K562 (cell line): Measurements from ENCODE around the gene PGA3. TPM values are rescaled to one million over a fixed set of nuclear protein-coding genes. Genes with fewer than 3 reads are reported as not detected.

ENCODE experiments used
- BACH1 ChIP-seq: fragments of 200-800 bp; sonication (Bioruptor generic); IDR thresholded peaks from 2 replicates; pipeline ENCODE4 v1.6.1; 2016; ENCODE audit warnings: missing genetic modification characterization, missing compliant biosample characterization
- BCOR ChIP-seq: fragments of 450-650 bp; IDR thresholded peaks from 2 replicates; pipeline ENCODE4 v1.6.1; 2016
- BRF2 ChIP-seq: IDR thresholded peaks from 3 replicates; pipeline ENCODE4 v1.6.1; 2011; ENCODE audit warnings: borderline replicate concordance, mild to moderate bottlenecking; ENCODE audit not compliant: insufficient read length, insufficient read depth
- CCNT2 ChIP-seq: IDR thresholded peaks from 2 replicates; pipeline ENCODE4 v1.6.1; 2011; ENCODE audit warnings: borderline replicate concordance, low read depth, mild to moderate bottlenecking, moderate library complexity, mixed read lengths, low read length; ENCODE audit not compliant: insufficient read length; ENCODE audit errors: extremely low read depth
- CGGBP1 ChIP-seq: fragments of 250-450 bp; sonication (Bioruptor Pico); IDR thresholded peaks from 2 replicates; pipeline ENCODE4 v1.9.0; 2021; ENCODE audit warnings: mild to moderate bottlenecking
- FOXA3 ChIP-seq, 2 experiments: fragments of 450-650 bp in 1 of 2; sonication (generic) in 1 of 2; formaldehyde crosslinking; IDR thresholded peaks in 1 of 2; conservative IDR thresholded peaks in 1 of 2; 2 replicates each; pipeline versions ENCODE4 v1.4.0 to v1.8.0; 2020 to 2022; ENCODE audit warnings: mild to moderate bottlenecking in 2 of 2, missing genetic modification reagents in 1 of 2
- FOXK1 ChIP-seq: sonication (generic); formaldehyde crosslinking; IDR thresholded peaks from 2 replicates; pipeline ENCODE4 v1.8.0; 2022; ENCODE audit warnings: missing genetic modification reagents, mild to moderate bottlenecking, borderline replicate concordance
- FOXO4 ChIP-seq: fragments of 450-650 bp; formaldehyde crosslinking; IDR thresholded peaks from 2 replicates; pipeline ENCODE4 v1.4.0; 2020; ENCODE audit warnings: mild to moderate bottlenecking, moderate library complexity
- HMGXB4 ChIP-seq: sonication (generic); formaldehyde crosslinking; IDR thresholded peaks from 2 replicates; pipeline ENCODE4 v1.8.1; 2023; ENCODE audit warnings: mild to moderate bottlenecking, missing genetic modification reagents
- ID3 ChIP-seq, 2 experiments: fragments of 250-450 bp in 1 of 2; fragments of 450-650 bp in 1 of 2; sonication (Bioruptor Pico) in 1 of 2; IDR thresholded peaks; 2 replicates each; pipeline versions ENCODE4 v1.6.1 to v1.8.0; 2016 to 2021; ENCODE audit warnings: mild to moderate bottlenecking in 2 of 2, moderate library complexity in 2 of 2, missing compliant biosample characterization in 1 of 2, missing genetic modification characterization in 1 of 2
- NFIC ChIP-seq: fragments of 450-650 bp; IDR thresholded peaks from 2 replicates; pipeline ENCODE4 v1.6.1; 2017; ENCODE audit warnings: mild to moderate bottlenecking, inconsistent platforms
- NR1H2 ChIP-seq: sonication (generic); formaldehyde crosslinking; IDR thresholded peaks from 2 replicates; pipeline ENCODE4 v1.4.0; 2020; ENCODE audit warnings: mild to moderate bottlenecking, missing genetic modification reagents
- OTX1 ChIP-seq: fragments of 450-650 bp; formaldehyde crosslinking; IDR thresholded peaks from 2 replicates; pipeline ENCODE4 v1.4.0; 2022; ENCODE audit warnings: mild to moderate bottlenecking
- PHF20 ChIP-seq: fragments of 450-650 bp; IDR thresholded peaks from 2 replicates; pipeline ENCODE4 v1.6.1; 2018; ENCODE audit not compliant: partially characterized antibody
- SLC30A9 ChIP-seq: fragments of 250-450 bp; sonication (Bioruptor Pico); IDR thresholded peaks from 2 replicates; pipeline ENCODE4 v1.8.0; 2022; ENCODE audit warnings: mild to moderate bottlenecking, moderate library complexity
- SMARCA4 ChIP-seq: fragments of 450-650 bp; IDR thresholded peaks from 2 replicates; pipeline ENCODE4 v1.6.1; 2016
- TEAD4 ChIP-seq, 2 experiments: sonication (generic) in 1 of 2; formaldehyde crosslinking in 1 of 2; IDR thresholded peaks; 2 replicates each; pipeline versions ENCODE4 v1.6.1 to v1.8.0; 2012 to 2022; ENCODE audit warnings: borderline replicate concordance in 1 of 2, inconsistent platforms in 1 of 2, low read length in 1 of 2, mild to moderate bottlenecking in 1 of 2, missing genetic modification reagents in 1 of 2
- ZNF639 ChIP-seq, 2 experiments: fragments of 200-800 bp in 1 of 2; sonication (Bioruptor generic) in 1 of 2; sonication (generic) in 1 of 2; formaldehyde crosslinking in 1 of 2; IDR thresholded peaks in 1 of 2; conservative IDR thresholded peaks in 1 of 2; 2 replicates each; pipeline versions ENCODE4 v1.5.0 to v1.6.1; 2016 to 2020; ENCODE audit warnings: missing compliant biosample characterization in 1 of 2, missing genetic modification characterization in 1 of 2, missing genetic modification reagents in 1 of 2
- ZNF76 ChIP-seq: fragments of 250-450 bp; sonication (Bioruptor Pico); IDR thresholded peaks from 2 replicates; pipeline ENCODE4 v1.4.0; 2020; ENCODE audit warnings: mild to moderate bottlenecking, moderate library complexity, borderline replicate concordance
- polyA plus RNA-seq, 8 experiments: library from polyadenylated mRNA; depleted of rRNA in 4 of 8; stranded (reverse) in 5 of 8; unstranded in 3 of 8; fragments of >200 nt; fragmentation: Nextera tagmentation in 2 of 8; fragmentation: Illumina TruSeq in 1 of 8; extraction: Ambion mirVana in 2 of 8; extraction: Trizol in 1 of 8; gene quantifications; 2 replicates each; pipeline versions ENCODE4 v1.2.1 to v1.2.3, GENCODE V29; 2011 to 2014; ENCODE audit warnings: inconsistent platforms in 1 of 8, missing spikeins in 1 of 8
- total RNA-seq, 7 experiments: library from RNA; depleted of rRNA in 6 of 7; stranded (reverse); fragments of >200 nt in 6 of 7; fragmentation: Illumina TruSeq in 2 of 7; extraction: Trizol in 2 of 7; gene quantifications; 2 replicates each; pipeline versions ENCODE4 v1.2.1 to v1.2.3, GENCODE V29; 2011 to 2021; ENCODE audit warnings: low replicate concordance in 1 of 7

Gene PGA3
- total and polyA plus RNA-seq, 9 of the 15 experiments (the other 6 are each of a cell fraction or from before 2014, with no cell fraction given) = 0.15 to 0.18 (median 0.18) TPM; not detected in 6

GRCh38 chr11:61161190-61162091 is 41.9 kb upstream of the PGA3 start, which contains the start of gene VPS37C (continued):
- no peak; a peak in 1 of 4 replicates for TF ChIP-seq ZNF639 (CRISPR knock-in tag; conservative IDR thresholded peaks at IDR 0.05 in 1 of 2, IDR thresholded peaks at IDR 0.05 in 1 of 2)
- TF ChIP-seq TEAD4 (IDR thresholded peaks at IDR 0.05; ENCODE audit: low read length) = no peak
- no peak for TF ChIP-seq TEAD4 (CRISPR knock-in tag; IDR thresholded peaks at IDR 0.05; ENCODE audit: borderline replicate concordance)
- no peak for TF ChIP-seq NFIC
- no peak for TF ChIP-seq BRF2
- TF ChIP-seq SMARCA4 = no peak
- no peak for TF ChIP-seq OTX1 (CRISPR knock-in tag)
- TF ChIP-seq NR1H2 (CRISPR knock-in tag) = no peak
- no peak for TF ChIP-seq ID3 (CRISPR knock-in tag; IDR thresholded peaks at IDR 0.05)
- no peak for TF ChIP-seq ID3 (tag; IDR thresholded peaks at IDR 0.05)
- TF ChIP-seq PHF20 = peak; percentile 52
- TF ChIP-seq CCNT2 = peak; percentile 87
- no peak for TF ChIP-seq FOXK1 (CRISPR knock-in tag)
- TF ChIP-seq SLC30A9 (CRISPR knock-in tag) = no peak
- no peak for TF ChIP-seq CGGBP1 (CRISPR knock-in tag)
- TF ChIP-seq BACH1 = no peak
- no peak for TF ChIP-seq FOXO4
- no peak for TF ChIP-seq BCOR
- TF ChIP-seq ZNF76 = no peak
- peak; percentile 20 to 87; a peak in 2 of 4 replicates for TF ChIP-seq FOXA3 (CRISPR knock-in tag; conservative IDR thresholded peaks at IDR 0.05 in 1 of 2, IDR thresholded peaks at IDR 0.05 in 1 of 2)
- no peak for TF ChIP-seq HMGXB4 (CRISPR knock-in tag)
